Keratinocyte (primary cell): ENCODE measurements around the gene CIDEA.

ENCODE experiments used
- EZH2 ChIP-seq: IDR thresholded peaks from one replicate; pipeline ENCODE4 v1.6.1; 2012; ENCODE audit warnings: inconsistent platforms, mild to moderate bottlenecking, low read length, moderate library complexity
- TF ChIP-seq, protein P1 (sequence below), 3 experiments: IDR thresholded peaks in 1 of 3; conservative IDR thresholded peaks in 1 of 3; optimal IDR thresholded peaks in 1 of 3; 2 replicates in 2 of 3; 3 replicates in 1 of 3; pipeline versions ENCODE3 to v1.5.1; 2011; ENCODE audit warnings: low read length in 3 of 3, mild to moderate bottlenecking in 3 of 3, moderate library complexity in 2 of 3, control low read depth in 1 of 3, inconsistent platforms in 1 of 3; ENCODE audit not compliant: insufficient read depth in 2 of 3; ENCODE audit errors: extremely low read depth in 1 of 3

DNA sequence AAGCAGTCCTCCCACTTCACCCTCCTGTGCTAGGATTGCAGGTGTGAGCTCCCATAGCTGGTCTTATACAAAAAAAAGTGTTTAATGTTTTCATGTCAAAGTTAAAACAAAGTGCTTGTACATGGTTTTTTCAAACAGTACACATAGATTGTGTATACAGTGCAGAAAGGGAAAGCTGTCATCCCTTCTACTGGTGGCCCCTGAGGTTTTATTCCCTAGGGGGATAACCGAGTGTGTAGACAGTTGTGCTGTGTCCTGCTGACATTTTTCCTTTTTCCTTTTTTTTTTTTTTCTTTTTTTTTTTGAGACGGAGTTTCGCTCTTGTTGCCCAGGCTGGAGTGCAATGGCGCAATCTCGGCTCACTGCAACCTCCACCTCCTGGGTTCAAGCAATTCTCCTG is 64.7 kb downstream of the CIDEA start:
- TF ChIP-seq, protein P1, sequence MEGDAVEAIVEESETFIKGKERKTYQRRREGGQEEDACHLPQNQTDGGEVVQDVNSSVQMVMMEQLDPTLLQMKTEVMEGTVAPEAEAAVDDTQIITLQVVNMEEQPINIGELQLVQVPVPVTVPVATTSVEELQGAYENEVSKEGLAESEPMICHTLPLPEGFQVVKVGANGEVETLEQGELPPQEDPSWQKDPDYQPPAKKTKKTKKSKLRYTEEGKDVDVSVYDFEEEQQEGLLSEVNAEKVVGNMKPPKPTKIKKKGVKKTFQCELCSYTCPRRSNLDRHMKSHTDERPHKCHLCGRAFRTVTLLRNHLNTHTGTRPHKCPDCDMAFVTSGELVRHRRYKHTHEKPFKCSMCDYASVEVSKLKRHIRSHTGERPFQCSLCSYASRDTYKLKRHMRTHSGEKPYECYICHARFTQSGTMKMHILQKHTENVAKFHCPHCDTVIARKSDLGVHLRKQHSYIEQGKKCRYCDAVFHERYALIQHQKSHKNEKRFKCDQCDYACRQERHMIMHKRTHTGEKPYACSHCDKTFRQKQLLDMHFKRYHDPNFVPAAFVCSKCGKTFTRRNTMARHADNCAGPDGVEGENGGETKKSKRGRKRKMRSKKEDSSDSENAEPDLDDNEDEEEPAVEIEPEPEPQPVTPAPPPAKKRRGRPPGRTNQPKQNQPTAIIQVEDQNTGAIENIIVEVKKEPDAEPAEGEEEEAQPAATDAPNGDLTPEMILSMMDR (optimal IDR thresholded peaks at IDR 0.05 in 1 of 3, IDR thresholded peaks at IDR 0.05 in 1 of 3, conservative IDR thresholded peaks at IDR 0.05 in 1 of 3; ENCODE audit: extremely low read depth in 1 of 3, insufficient read depth in 2 of 3, low read length in 3 of 3), result no peak
- TF ChIP-seq EZH2, result no peak
